GM12801 (cell line): ENCODE results near the gene HJV.

Experiments used
- CTCF ChIP-seq: IDR thresholded peaks from one replicate; pipeline ENCODE4 v1.5.1; 2011; ENCODE audit warnings: control low read depth; ENCODE audit not compliant: insufficient read length; ENCODE audit errors: extremely low read depth

The HJV gene

DNA sequence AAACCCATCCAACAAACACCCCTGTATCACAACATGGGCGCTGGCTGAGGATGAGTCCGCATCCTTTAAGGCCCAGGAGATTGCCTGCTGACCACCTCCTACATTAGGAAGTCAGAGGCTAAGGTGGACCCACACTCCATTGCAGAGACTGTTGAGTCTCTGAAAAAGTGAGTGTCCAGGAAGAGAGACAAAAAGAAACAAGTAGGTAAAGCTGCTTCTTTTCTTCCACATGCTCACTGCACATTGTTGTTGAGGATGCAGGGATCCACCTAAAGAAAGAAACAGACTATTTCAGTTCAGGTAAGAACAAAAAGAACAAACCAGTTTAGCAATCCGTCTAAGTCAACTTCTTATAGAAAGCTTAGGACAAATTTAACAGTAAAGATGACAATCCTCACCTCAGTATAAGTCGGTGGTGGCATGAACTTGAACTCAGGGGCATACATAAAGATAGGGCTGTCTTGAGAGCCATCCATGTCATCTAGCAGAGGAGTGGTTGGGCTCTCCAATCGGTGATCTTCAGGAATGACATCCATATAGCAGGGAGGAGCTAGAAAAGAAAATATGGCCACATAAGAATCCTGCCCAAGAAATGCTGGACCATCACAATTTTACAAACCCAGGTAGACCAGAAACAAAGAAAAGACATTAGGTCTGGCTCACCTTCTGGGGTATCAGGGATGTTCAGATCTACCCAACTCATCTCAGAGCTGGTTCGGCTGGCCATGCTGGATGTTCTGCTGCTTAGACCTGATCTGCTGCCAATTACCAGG lies 27.7 kb downstream of the HJV start:
- TF ChIP-seq CTCF, result no peak

- TF ChIP-seq CTCF, result no peak
Measured at GRCh38 chr1:145992958-145993617, 28.4 kb downstream of the HJV start.

GRCh38 chr1:145992502-145992936 lies 29.0 kb downstream of the HJV start:
- TF ChIP-seq CTCF, result no peak

- TF ChIP-seq CTCF, result no peak
Measured at GRCh38 chr1:145991735-145992412, 29.7 kb downstream of the HJV start.

- TF ChIP-seq CTCF, result no peak
Measured at GRCh38 chr1:145990249-145990855, 31.2 kb downstream of the HJV start.

DNA sequence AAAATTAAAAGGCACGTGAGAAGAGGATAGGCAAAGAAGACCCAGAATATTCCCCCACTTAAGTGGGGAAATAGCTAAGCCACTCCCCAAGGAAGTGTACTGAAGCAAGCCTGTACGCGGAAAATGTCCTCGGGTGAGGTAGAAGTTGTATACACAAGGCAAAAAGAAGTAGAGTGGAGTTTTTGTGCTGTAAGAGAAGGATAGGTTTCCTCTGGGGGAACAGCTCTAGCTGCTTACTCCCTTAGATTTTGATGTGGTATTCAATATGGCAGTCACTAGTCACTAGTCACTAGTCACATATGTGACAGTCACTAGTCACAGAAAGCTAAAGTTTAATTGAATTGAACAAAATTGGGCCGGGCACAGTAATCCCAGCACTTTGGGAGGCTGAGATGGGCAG lies 32.8 kb downstream of the HJV start:
- no peak for TF ChIP-seq CTCF

DNA sequence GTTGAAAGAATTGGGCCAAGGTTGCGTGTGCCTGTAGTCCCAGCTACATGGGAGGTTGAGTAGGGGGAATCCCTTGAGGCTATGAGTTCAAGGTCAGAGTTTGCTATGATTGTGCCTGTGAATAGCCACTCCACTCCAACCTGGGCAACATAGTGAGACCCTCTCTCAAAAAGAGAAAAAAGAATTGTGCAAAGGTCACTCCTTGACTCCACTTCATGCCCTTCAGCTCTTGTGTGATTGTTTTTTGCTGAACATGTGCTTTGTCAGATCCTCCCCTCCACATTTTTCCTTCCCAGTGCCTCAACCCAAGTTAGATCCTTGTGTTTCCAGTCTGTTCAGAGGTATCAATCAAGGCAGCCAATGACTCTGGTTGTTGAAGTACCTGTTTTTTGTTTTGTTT lies 33.6 kb downstream of the HJV start:
- no peak for TF ChIP-seq CTCF
